ENCODE results near the gene RPL5.

The RPL5 gene

GRCh38 chr1:92817986-92818764, 13.7 kb upstream of the RPL5 start:
- DNase-seq (ENCODE audit: low read depth in 2 of 3, low spot score in 1 of 3), result no peak

DNA sequence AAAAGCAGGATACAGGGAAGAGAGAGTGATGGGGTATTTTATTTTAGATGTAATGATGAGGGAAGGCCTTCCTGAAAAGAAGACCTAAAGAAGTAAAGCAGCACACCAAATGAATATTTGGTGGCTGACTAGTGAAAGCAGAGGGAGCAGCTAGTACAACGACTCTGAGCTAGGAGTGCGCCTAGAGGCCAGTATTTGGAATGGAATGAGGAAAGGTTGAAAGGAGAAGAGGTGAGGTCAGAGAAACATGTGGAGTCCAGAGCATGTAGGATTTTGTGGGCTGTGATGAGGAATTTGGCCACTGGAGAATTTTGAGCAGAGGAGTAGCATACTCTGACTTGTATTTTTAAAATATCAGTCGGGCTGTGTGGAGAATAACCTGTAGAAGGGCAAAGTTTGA, 11.8 kb upstream of the RPL5 start:
- DNase-seq (ENCODE audit: low read depth in 2 of 3, low spot score in 1 of 3), result no peak

DNA sequence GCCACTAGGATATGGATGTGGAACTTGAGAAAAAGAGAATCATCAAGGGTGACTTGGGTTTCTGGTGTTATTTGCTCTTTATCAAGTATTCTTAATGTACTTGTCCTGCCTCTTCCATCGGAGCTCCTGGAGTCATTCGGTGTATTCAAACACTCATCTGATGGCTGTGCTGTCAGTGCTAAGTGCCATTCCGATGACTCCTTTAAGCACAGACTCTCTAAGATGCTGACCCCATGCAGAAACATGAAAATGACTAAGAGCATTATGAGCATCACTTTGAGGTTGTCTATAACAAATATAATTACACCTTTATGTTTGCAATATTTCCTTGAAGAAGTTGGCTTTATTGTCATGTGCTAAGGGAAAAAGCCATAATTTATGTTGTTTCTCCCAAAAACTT, 11.3 kb upstream of the RPL5 start:
- DNase-seq (ENCODE audit: low read depth in 2 of 3, low spot score in 1 of 3), result no peak

GRCh38 chr1:92822879-92823278, 9.0 kb upstream of the RPL5 start:
- DNase-seq (ENCODE audit: low read depth in 2 of 3, low spot score in 1 of 3), result no peak

- no peak for DNase-seq (ENCODE audit: low read depth in 2 of 3, low spot score in 1 of 3)
These were observed 5.0 kb upstream of the RPL5 start for GRCh38 chr1:92826792-92827191.

GRCh38 chr1:92831368-92831761, 475 bp upstream of the RPL5 start:
- no peak for DNase-seq (ENCODE audit: low read depth in 2 of 3, low spot score in 1 of 3)

DNA sequence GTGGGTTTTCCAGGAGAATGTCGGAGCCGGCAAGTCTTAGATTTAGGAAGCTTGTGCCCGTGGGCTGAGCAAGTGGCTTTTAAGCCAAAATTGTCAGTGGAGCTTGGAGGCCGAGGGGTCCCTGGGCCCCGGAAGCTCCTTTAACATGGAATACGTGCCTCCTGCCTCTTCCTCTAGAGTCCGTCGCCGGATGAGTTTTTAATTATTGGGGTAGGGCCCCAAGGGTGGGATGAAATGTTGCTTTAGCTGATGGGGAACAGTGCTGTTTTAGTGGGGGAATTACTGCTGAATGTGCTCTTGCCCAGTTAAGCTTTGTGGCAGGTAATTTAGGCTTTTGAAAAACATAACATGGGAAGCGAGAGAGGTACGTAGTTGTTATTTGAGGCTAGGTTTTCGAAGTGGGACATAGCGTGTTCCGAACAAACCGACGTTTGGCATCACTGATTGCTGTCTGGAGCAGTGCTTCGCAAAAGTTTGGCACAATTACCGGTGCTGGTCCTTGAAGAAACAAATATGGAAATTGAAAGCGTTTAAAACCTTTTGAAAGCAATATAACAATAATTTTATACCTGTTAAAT, 786 bp downstream of the RPL5 start:
- DNase-seq (ENCODE audit: low read depth in 2 of 3, low spot score in 1 of 3), result no peak

- no peak for DNase-seq (ENCODE audit: low read depth in 2 of 3, low spot score in 1 of 3)
These were observed 2.0 kb downstream of the RPL5 start for GRCh38 chr1:92833840-92834239.

DNA sequence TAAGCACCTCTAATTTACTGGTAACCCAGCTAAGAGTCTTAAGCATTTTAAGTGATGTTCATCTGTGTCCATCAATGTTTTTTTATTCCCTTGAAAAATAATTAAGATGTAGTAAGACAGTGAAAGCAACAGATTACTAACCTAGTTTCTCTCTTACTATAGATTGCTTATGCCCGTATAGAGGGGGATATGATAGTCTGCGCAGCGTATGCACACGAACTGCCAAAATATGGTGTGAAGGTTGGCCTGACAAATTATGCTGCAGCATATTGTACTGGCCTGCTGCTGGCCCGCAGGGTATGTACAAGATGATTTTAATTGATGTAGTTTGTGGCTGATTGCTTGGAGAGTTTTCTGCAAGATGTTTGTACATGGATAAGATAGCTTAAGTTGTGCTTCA, 2.8 kb downstream of the RPL5 start:
- DNase-seq (ENCODE audit: low read depth in 2 of 3, low spot score in 1 of 3), result no peak

- DNase-seq (ENCODE audit: low read depth in 2 of 3, low spot score in 1 of 3), result no peak
These were observed 5.2 kb downstream of the RPL5 start for GRCh38 chr1:92837062-92837461.

DNA sequence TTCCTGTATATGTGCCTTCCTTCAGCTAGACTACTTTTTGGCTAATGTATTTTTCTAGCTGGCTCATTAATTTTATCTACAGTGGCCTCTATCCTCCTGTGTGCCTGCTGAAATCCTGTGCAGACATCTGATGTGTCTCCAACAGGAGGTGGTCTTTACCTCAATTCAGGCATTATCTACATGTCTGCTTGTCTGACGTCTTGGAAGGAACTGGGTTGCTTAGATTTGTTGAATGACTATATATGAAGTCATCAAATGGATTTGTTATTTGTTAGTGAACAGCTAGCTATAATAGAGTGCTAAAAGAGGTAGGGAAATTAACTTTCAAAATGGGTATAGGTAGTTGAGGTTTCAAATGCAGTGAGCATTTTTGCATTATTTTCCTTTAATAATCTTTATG, 6.7 kb downstream of the RPL5 start:
- DNase-seq (ENCODE audit: low read depth in 2 of 3, low spot score in 1 of 3), result no peak

- no peak for DNase-seq (ENCODE audit: low read depth in 2 of 3, low spot score in 1 of 3)
These were observed 7.6 kb downstream of the RPL5 start for GRCh38 chr1:92839442-92839841.

- DNase-seq (ENCODE audit: low read depth in 2 of 3, low spot score in 1 of 3), result no peak
These were observed 8.8 kb downstream of the RPL5 start for GRCh38 chr1:92840600-92840999.

GRCh38 chr1:92842082-92843045, 10.5 kb downstream of the RPL5 start:
- no peak for DNase-seq (ENCODE audit: low read depth in 2 of 3, low spot score in 1 of 3)

- DNase-seq (ENCODE audit: low read depth in 2 of 3, low spot score in 1 of 3), result no peak
These were observed 11.2 kb downstream of the RPL5 start for GRCh38 chr1:92843046-92843423.

GRCh38 chr1:92843429-92844352, 11.9 kb downstream of the RPL5 start:
- no peak for DNase-seq (ENCODE audit: low read depth in 2 of 3, low spot score in 1 of 3)

DNA sequence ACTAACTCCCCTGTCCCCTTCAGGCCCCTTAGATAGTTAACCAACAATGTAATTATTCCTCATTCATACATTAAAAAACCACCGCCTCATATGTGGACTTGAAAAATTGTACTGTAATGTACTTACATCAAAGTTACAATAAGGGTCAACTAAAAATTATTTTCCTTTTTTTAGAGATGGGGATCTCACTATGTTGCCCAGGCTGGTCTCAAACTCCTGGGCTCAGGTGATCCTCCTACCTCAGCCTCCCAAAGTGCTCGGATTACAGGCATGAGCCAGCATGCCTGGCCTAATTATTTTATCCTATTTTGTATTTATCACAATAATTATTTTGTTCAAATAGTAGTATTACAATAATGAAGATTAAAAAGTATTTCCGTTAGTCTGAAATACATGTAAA, 12.6 kb downstream of the RPL5 start:
- no peak for DNase-seq (ENCODE audit: low read depth in 2 of 3, low spot score in 1 of 3)

GRCh38 chr1:92845908-92846307, 14.1 kb downstream of the RPL5 start:
- no peak for DNase-seq (ENCODE audit: low read depth in 2 of 3, low spot score in 1 of 3)

- DNase-seq (ENCODE audit: low read depth in 2 of 3, low spot score in 1 of 3), result no peak
These were observed 16.4 kb downstream of the RPL5 start for GRCh38 chr1:92848201-92848600.

- DNase-seq (ENCODE audit: low read depth in 2 of 3, low spot score in 1 of 3), result no peak
These were observed 18.2 kb downstream of the RPL5 start for GRCh38 chr1:92850019-92850418.

DNA sequence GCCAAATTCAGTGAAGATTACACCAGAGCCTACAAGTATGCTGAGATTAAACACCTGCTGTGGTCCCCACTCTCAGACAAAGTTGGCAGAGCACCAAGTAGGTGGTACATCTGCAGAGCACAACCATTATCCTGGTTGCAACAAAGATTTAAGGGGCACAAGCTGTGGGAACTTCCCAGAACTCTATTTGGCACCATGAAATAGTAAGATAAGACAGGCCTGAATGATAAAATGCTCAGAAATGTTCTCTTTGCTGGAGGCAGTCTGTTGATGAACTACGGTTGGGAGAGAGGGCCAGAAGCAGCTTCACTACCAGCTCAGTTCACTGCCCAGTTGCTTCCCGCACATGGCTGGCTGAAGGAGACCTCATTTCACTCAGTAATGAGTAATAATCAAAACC, 19.9 kb downstream of the RPL5 start:
- no peak for DNase-seq (ENCODE audit: low read depth in 2 of 3, low spot score in 1 of 3)
